COLO829 (cell line): ENCODE results near the gene TMEM45B.
A peak's percentile ranks its signal among the peaks of the same experiment; 100 is the strongest.
"Not testable (repeated sequence)": the region's sequence is repeated elsewhere in the genome, so short reads cannot be mapped to it uniquely, and the experiment has no call there.

Source experiments
- DNase-seq: peaks from one replicate; pipeline ENCODE4 v3.0.0; 2012; ENCODE audit warnings: low spot score

Gene TMEM45B

DNA sequence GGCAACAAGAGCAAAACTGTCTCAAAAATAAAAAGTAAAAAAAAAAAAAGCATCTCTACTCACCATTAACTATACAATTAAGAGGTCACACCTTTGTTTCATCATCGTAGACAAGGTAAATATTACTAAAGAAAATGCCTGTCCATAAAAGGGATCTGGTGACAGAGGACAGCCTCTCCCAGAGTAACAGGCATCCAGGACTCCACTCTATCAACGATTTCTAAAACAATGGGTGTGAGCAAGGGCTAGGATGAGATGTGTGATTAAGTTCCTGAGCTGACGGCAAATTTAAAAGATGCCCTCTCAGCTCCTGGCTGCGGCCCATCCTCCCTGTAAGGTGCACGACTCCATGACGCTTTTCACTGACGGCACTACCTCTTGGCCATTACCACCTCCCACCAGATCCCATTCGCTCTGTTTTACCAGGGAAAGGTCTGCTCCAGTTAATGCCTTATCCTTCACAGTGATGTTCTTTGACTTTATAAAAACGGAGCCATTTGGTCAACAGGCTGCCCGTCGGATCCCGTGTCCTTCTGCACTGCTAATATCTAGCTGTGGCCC, 2.3 kb upstream of the TMEM45B start:
- DNase-seq: no peak

DNA sequence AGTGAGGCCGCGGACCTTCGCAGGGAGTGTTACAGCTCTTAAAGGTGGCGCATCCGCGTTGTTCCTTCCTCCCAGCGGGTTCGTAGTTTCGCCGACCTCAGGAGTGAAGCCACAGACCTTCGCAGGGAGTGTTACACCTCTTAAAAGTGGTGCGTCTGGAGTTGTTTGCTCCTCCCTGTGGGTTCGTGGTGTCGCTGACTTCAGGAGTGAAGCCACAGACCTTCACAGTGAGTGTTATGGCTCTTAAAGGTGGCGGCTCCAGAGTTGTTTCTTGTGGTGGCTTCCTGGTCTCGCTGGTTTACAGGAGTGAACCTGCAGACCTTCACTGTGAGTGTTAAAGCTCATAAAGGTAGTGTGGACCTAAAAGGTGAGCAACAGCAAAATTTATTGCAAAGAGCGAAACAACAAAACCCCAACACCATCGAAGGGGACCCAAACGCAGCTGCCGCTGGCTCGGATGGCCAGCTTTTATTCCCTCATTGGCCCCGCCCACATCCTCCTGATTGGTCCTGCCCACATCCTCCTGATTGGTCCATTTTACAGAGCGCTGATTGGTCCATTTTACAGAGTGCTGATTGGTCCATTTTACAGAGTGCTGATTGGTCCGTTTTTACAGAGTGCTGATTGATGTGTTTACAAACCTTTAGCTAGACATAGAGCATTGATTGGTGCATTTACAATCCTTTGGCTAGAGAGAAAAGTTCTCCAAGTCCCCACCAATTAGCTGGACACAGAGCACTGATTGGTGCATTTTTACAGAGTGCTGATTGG, 1.2 kb upstream of the TMEM45B start:
- DNase-seq: no peak

DNA sequence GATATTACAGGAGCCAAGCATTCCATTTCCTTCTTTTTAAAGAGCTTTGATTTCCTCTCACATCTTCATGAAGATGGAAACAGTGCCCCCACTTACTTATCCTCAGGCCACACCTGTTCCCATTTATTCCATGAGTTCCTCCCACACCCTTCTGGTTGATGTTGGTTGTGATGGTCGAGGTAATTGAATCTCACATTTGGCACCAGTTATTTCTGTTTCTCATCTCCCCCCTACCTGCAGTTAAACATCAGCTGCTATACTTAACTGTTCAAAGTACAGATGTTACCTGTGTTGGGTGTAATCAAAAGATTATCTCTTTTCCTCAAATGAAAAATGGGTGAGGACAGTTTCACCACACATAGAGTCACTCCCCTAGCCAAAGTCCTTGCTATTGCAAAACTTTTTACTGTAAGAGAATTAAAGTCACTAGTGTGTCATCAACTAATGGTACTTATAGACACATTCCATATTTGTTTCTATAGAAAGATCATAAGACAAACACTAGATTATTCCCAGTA, 1.9 kb downstream of the TMEM45B start:
- no peak for DNase-seq

DNA sequence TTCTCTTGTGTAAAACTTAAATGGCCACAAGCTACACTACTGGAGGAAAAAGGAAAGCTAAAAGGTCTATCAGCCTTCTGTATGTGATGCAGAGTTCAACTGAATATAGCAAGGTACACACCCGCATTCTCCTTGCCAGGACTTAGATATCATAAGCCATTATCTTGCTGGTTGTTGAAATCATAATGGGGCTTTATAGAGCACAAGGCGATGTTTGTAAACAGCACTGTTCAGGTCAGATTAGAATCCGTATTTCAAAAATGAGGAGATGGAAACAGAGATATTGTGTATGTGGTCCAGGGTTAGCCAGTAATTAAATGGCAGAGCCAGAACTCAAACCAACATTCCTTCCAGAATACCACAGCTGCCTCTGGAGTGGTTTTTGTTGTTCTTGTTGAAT, 2.6 kb downstream of the TMEM45B start:
- not testable (repeated sequence) for DNase-seq

DNA sequence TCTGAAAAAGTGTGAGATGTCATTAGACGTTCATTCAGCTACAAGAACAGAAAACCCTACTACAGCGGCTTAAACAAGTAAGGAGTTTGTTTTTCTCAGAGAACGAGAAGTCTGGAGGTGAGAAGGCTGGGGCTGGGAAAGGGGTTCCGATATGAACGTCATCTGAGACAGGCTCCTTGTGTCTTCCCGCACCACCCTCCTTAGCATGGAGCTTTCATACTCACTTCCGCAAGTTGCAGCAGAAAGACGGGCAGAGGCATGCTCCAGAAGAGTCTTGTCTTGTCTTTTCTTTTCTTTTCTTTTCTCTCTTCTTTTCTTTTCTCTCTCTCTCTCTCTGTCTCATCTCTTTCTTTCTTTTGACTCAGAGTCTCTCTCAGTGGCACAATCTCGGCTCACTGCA, 3.6 kb downstream of the TMEM45B start:
- DNase-seq: no peak

DNA sequence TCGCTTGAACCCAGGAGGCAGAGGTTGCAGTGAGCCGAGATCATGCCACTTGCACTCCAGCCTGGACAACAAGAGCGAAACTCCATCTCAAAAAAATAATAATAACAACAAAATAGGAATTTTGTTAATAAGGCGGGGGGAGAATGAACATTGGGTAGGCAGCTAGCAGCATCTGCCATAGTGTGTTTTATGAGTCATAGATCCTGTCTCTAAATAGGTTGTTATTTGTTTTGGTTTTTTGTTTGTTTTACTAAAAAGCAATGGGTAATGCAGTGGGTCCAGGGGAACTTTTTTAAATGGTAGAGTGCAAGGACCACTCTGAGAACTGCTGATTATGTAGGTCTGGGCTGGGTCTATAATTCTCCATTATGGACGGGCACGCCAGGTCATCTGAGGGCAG, 4.6 kb downstream of the TMEM45B start:
- not testable (repeated sequence) for DNase-seq

DNA sequence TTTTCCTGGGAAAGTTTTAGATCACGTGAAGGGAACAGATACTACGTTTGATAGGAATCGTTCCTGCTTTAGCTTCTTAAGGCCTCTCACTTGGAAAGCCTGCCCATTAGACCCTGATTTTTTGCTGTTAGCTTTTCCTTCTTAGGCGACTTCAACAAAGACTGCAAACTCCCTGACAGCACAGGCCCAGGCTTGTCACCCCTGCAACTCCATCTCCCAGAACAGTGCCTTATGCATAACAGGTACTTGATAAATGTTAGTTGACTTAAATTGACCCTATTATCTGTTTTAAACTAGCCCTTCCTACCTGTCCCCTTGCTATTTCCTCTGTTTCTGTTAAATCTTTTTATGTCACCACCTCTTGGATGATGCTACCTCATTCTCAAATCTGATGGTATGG, 7.6 kb downstream of the TMEM45B start:
- not testable (repeated sequence) for DNase-seq

DNA sequence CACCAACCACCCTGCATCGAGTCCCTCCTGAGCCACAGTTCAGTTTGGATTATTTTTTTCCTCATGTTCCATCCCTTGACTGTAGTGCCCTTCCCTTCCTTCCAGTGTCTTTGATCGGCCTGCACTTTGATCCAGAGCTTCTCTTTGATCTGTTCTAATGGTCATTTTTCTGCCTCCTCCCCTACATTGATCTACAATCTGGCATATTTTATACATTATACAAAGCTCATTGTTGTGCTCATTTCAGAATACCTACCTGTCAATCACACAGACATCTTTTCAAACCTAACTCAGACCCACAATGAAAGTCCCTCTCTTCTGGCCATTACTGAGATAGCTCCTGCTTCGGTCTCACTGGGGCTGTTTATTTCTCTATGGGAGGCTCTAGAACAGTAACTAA, 8.2 kb downstream of the TMEM45B start:
- DNase-seq: not testable (repeated sequence)

DNA sequence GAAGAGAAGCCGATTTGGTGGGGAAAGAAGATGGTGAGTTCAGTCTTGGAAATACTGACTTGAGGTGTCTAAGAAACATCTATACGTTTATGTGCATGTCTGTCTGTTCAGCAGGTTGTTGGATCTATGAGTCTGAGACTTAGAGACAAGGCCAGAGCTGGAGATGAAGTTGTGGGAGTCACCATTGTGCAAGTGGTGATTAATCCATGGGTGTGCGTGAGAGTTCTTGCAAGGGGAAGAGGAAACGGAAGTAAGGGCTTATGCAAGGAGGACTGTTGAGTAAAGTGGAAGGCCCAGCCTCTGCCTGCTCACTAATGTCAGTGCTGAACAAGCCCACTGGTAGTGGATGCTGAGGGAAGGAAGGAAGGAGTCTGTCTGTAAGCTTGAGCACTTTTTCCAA, 9.7 kb downstream of the TMEM45B start:
- DNase-seq: no peak

DNA sequence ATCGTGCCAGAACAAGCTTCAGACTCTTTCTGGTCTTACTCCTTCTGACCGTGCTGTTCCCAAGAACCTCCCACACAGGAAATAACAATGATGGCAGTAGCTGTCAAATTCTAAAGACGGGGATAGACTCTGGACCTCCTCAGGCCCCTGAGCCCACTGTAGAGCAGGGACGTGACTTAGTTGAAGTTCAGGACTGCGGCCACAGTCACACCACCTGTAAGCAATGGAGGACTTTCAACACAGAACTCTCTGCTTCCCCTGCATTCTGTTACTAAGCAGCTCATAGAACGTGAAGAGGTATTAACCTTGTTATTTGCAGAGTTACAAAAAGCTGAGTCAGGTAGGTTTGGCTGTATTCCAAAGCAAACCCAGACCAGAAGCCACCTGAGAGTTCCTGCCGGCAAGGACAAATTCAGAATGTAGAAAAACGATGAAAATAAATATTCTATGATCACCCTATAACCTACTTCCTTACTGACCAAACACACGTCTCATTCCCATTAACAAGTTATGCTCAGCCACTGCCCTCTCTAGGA, 12.7 kb downstream of the TMEM45B start:
- no peak for DNase-seq

DNA sequence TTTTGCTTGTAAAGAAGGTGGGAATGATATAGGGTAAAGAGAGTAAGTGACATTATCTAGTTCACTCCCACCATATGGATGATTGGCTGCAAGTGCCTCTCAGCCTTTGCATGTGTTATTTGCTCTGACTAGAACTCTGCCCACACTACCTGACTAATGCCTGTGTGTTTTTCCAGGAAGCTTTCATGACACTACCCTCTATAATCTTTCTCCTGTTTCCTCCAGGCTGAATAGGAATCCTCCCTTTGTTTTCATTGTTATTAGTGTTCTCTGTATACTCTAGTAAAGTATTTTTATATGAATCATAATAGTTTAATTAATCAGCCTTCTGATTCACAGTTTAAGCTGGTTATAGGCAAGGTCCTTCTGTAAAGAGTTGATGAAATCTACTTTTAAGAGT, 13.8 kb downstream of the TMEM45B start:
- DNase-seq: not testable (repeated sequence)

DNA sequence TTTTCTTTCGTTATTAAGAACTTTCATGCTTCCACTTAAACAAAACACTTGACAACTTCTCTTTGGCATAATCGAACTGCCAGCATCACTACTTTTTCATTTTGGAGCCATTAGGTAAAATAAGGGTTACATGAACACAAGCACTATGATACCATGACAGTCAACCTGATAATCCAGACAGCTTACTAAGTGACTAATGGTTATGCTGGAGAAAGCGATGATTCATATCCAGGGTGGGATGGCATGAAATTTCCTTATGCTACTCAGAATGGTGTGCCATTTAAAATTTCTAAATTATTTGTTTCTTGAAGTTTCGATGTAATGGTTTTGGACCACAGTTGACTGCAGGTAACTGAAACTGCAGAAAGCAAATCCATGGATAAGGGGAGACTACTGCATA, 15.6 kb downstream of the TMEM45B start:
- not testable (repeated sequence) for DNase-seq

DNA sequence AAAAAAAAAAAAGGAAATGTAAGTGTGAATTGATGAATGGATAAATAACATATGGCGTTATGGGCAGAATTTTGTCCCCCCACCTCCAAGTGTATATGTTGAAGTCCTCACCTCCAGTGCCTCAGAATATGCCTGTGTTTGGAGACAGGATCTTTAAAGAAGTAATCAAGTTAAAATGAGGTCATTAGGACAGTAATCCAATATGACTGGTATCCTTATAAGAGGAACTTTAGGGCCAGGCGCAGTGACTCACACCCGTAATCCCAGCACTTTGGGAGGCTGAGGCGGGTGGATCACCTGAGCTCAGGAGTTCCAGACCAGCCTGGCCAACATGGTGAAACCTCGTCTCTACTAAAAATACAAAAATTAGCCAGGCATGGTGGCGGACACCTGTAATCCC, 17.6 kb downstream of the TMEM45B start:
- DNase-seq: not testable (repeated sequence)

DNA sequence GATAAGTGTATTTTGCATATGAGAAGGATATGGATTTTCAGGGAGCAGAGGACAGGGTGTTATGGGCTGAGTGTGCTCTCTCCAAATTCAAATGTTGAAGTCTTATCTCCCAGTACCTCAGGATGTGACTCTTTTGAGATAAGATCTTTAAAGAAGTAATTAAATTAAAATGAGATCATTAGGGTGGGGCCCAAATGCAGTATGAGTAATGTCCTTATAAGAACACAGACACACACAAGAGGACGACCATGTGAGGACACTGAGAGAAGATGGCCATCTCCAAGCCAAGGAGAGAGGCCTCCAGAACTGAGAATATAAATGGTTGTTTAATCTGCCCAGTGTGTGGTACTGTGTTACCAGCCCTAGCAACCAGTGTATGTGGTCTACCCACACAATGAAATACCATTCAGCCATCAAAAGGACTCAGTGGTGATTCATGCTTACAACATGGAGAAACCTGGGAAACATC, 20.8 kb downstream of the TMEM45B start:
- DNase-seq: peak; percentile 22

DNA sequence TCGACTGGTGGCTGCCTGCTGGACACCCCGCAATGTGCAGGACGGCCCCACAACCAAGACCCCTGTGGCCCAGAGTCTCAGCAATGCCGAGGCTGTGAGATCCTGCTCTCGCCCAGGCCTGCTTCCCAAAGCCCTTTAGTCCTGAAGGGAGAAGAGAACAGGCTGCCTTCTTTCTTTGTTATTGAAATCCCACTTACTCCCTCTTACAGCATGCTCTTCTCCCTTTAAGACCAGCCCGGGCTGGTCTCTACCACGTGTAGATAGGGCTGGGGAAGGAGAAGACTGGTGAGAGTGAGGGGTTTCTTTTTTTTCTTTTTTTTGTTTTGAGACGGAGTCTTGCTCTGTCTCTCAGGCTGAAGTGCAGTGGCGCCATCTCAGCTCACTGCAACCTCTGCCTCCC, 21.3 kb downstream of the TMEM45B start:
- no peak for DNase-seq

DNA sequence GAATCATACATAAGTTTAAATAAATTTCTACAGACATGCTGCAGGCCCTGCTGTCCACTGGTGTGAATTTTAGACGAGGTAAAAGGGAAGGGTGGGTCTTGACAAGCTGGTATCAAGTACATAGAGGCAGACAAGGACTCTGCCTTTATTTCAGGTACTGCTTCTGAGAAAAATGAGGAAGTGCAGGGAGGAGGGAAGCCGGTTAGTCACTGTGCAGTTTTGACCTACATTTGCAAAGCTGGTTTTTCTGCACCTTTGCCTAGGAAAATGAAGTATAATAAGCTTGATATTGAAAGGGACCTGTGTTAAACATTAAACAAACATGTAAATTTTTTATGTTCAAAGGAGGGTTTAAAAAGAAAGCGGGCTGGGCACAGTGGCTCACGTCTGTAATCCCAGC, 24.6 kb downstream of the TMEM45B start:
- DNase-seq: no peak

DNA sequence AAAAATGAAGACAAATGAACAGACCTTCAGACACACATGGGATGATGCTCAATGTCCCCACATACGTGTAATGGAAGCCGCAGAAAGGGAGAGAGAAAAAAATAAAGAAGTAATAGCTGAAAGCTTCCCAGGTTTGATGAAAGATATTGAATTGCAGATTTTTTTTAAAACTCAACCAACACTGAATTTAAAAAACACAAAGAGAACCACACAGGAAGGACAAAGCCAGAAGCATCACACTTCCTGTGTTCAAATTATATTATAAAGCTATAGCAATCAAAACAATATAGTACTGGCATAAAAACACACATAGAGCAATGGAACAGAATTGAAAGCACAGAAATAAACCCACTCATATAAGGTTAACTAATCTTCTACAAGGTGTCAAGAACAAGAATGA, 26.5 kb downstream of the TMEM45B start:
- no peak for DNase-seq

DNA sequence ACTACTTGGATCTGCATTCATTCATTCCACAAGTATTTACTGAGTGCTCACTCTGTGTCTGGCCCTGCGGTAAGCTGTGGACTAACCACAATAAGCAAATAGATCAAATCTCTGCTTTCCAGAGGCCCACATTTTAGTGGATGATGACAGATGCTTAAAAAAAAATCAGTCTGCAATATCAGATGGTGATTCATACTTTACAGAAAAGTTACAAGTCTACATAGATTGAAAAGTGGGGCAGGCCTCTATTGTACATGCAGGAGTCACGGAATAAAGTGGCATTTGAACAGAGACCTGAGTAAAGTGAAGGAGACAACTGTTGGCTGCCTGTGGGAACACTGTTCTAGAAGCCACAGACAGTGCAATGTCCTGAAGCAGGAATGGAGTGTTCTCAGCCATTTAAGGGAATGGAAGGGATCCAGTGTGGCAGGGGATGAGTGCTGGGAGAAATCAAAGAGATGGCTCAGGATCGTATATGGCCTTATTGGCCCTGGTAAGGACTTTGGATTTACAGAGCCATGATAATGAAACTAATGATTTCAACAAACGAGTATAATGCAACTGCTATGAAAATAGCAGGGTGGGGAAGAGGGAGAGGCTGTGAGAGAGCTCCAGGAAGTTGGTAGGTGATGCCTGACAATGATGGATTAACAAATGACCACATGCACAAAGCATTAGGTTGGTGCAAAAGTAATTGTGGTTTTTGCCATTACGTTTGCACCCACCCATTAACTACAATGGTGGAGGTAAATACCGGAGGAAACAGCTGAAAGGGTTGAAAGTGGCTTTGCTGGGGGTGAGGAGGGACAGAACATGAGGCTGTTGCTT, 31.1 kb downstream of the TMEM45B start:
- no peak for DNase-seq

DNA sequence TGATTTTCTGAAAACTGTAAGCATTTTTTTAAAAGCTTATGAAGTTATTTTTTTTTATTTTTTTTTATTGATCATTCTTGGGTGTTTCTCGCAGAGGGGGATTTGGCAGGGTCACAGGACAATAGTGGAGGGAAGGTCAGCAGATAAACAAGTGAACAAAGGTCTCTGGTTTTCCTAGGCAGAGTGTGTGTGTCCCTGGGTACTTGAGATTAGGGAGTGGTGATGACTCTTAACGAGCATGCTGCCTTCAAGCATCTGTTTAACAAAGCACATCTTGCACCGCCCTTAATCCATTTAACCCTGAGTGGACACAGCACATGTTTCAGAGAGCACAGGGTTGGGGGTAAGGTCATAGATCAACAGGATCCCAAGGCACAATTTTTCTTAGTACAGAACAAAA, 31.7 kb downstream of the TMEM45B start:
- not testable (repeated sequence) for DNase-seq

DNA sequence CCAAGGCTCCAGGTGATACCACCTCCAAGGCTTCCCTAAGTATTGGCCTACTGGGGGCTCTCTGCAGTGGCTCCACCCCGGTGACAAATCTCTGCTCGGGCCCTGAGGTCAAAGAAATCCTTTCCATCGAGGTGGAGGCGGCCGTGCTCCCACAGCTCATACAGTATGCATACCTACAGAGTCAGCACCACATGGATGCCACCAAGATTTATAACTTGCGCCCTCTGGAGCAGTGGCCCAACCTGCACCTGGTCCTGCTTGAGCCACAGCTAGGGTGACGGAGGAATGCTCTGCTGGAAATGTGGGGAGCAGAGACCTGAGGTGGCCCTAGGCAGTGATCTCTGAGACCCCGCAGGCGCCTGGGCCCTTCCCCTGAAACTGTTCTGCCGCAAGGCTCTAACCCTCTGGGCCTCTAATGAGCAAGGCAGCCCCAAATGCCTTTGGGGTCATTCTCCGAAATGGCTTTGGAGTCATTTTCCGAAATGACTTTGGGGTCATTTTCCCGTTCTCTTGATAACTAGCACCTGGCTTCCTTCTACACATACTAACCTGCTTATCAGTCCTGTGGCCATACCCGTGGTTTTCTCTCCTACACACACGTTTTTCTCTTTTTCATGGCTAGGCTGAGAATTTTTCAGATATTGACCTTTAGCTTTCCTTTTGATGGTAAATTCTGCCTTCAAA, 33.9 kb downstream of the TMEM45B start:
- no peak for DNase-seq

DNA sequence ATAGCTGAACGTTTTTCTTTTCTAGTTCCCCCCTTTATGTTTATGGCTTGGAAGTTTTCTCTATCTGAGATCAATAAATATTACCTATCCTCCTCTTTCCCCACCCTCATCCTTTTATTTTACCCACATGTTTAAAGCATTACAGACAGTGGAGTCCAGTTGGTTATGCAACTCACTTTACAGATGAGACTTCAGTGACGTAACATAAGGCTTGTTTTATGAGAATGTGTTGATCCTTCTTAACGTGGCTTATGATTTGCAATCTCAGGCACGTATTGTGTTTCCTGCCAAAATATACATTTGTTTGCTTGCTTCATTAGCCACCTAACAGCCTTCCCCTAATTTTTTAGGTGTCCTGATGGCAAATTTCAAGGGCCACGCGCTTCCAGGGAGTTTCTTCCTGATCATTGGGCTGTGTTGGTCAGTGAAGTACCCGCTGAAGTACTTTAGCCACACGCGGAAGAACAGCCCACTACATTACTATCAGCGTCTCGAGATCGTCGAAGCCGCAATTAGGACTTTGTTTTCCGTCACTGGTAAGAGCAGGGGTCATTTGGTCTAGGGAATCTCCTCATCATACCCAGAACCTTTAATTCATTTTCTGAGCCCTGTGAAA, 36.6 kb downstream of the TMEM45B start:
- DNase-seq: no peak
